Adipocyte (in vitro differentiated cells): Measurements from ENCODE around the gene ATP6V0A1.
A peak's percentile ranks its signal among the peaks of the same experiment; 100 is the strongest.
"Not testable (repeated sequence)": the region's sequence is repeated elsewhere in the genome, so short reads cannot be mapped to it uniquely, and the experiment has no call there.

ENCODE experiments used
- DNase-seq: peaks from one replicate; pipeline ENCODE4 v3.0.0-alpha.2; 2015; ENCODE audit warnings: low read depth
- H3K27me3 ChIP-seq: replicated peaks from 2 replicates; pipeline ENCODE4 v1.7.0; 2013; ENCODE audit warnings: mild to moderate bottlenecking, low read length, moderate library complexity; ENCODE audit not compliant: control insufficient read depth, insufficient read depth
- H3K36me3 ChIP-seq: 2 replicates; pipeline ENCODE4 v1.7.0; 2013; ENCODE audit warnings: low read length, mild to moderate bottlenecking, moderate library complexity; ENCODE audit not compliant: control insufficient read depth, insufficient read depth, severe bottlenecking
- H3K4me1 ChIP-seq: 2 replicates; pipeline ENCODE4 v1.7.0; 2013; ENCODE audit warnings: mild to moderate bottlenecking, low read length, moderate library complexity; ENCODE audit not compliant: control insufficient read depth, insufficient read depth
- H3K4me3 ChIP-seq: 2 replicates; pipeline ENCODE4 v1.7.0; 2013; ENCODE audit warnings: mild to moderate bottlenecking, low read length, moderate library complexity
- H3K9ac ChIP-seq: 2 replicates; pipeline ENCODE4 v1.7.0; 2013; ENCODE audit warnings: mild to moderate bottlenecking, low read length, moderate library complexity
- H3K9me3 ChIP-seq: 2 replicates; pipeline ENCODE4 v1.7.0; 2013; ENCODE audit warnings: mild to moderate bottlenecking, low read length, moderate library complexity; ENCODE audit not compliant: control insufficient read depth

Gene ATP6V0A1

GRCh38 chr17:42544874-42545283, 86.2 kb downstream of the ATP6V0A1 start:
- DNase-seq = no peak
- Histone ChIP-seq H3K27me3 (no peaks in the 10 kb centered on the region), H3K4me3 (no peak overlapping the region), H3K9me3 (no peaks in the 10 kb centered on the region), H3K36me3 (peaks cover 48% of the 10 kb centered on the region), H3K4me1 (no peaks in the 10 kb centered on the region), H3K9ac (no peak overlapping the region)

- DNase-seq, H3K4me1 ChIP-seq, H3K9ac ChIP-seq, H3K9me3 ChIP-seq, H3K4me3 ChIP-seq, H3K27me3 ChIP-seq: not testable (repeated sequence)
- H3K36me3 ChIP-seq = peaks cover 40% of the 10 kb centered on the region
Measured at GRCh38 chr17:42545755-42546505, 87.3 kb downstream of the ATP6V0A1 start.

GRCh38 chr17:42547001-42547461, 88.4 kb downstream of the ATP6V0A1 start:
- H3K4me3 ChIP-seq = no peak overlapping the region
- H3K36me3 ChIP-seq = peaks cover 32% of the 10 kb centered on the region
- no peaks in the 10 kb centered on the region for H3K27me3 ChIP-seq
- H3K4me1 ChIP-seq = no peaks in the 10 kb centered on the region
- H3K9ac ChIP-seq = no peak overlapping the region
- H3K9me3 ChIP-seq = no peaks in the 10 kb centered on the region
- no peak for DNase-seq

GRCh38 chr17:42547698-42548069, 89.0 kb downstream of the ATP6V0A1 start:
- no peak overlapping the region for H3K4me3 ChIP-seq
- no peak overlapping the region for H3K9ac ChIP-seq
- H3K36me3 ChIP-seq = peaks cover 25% of the 10 kb centered on the region
- H3K27me3 ChIP-seq = no peaks in the 10 kb centered on the region
- no peaks in the 10 kb centered on the region for H3K9me3 ChIP-seq
- no peak for DNase-seq
- peaks cover 3% of the 10 kb centered on the region for H3K4me1 ChIP-seq

- no peak overlapping the region for H3K4me3 ChIP-seq
Measured at GRCh38 chr17:42548070-42548837, 89.6 kb downstream of the ATP6V0A1 start.

GRCh38 chr17:42548993-42549755, 90.5 kb downstream of the ATP6V0A1 start:
- Histone ChIP-seq H3K27me3 (no peaks in the 10 kb centered on the region), H3K36me3 (peaks cover 11% of the 10 kb centered on the region), H3K9ac (no peak overlapping the region), H3K4me3 (no peak overlapping the region), H3K4me1 (peaks cover 12% of the 10 kb centered on the region), H3K9me3 (no peaks in the 10 kb centered on the region)
- no peak for DNase-seq

More at GRCh38 chr17:42548070-42548837, 89.6 kb downstream of the ATP6V0A1 start:
- H3K36me3 ChIP-seq = peaks cover 20% of the 10 kb centered on the region
- H3K4me1 ChIP-seq = peaks cover 4% of the 10 kb centered on the region
- H3K9ac ChIP-seq = no peak overlapping the region
- no peaks in the 10 kb centered on the region for H3K27me3 ChIP-seq
- H3K9me3 ChIP-seq = no peaks in the 10 kb centered on the region
- no peak for DNase-seq

GRCh38 chr17:42552736-42553135, 94.1 kb downstream of the ATP6V0A1 start, which contains the start of gene HSD17B1:
Gene HSD17B1, plus strand, starts transcription at chr17:42552923. Its CDS starts 11 bp downstream, at chr17:42552934.
- not testable (repeated sequence) for H3K9me3 ChIP-seq, H3K27me3 ChIP-seq, DNase-seq, H3K36me3 ChIP-seq
- Histone ChIP-seq H3K4me3 (peak within 1 kb of the TSS; percentile 88), H3K9ac (peak within 1 kb of the TSS; percentile 90), H3K4me1 (peaks cover 16% of the 10 kb centered on the region)

- Histone ChIP-seq H3K4me3 (peak overlapping the region; percentile 88), H3K9me3 (no peaks in the 10 kb centered on the region), H3K9ac (peak overlapping the region; percentile 90), H3K36me3 (no peaks in the 10 kb centered on the region), H3K4me1 (peaks cover 16% of the 10 kb centered on the region), H3K27me3 (no peaks in the 10 kb centered on the region)
- DNase-seq = no peak
Measured at GRCh38 chr17:42553161-42553818, 94.6 kb downstream of the ATP6V0A1 start.

GRCh38 chr17:42553866-42554249, 95.2 kb downstream of the ATP6V0A1 start:
- peaks cover 16% of the 10 kb centered on the region for H3K4me1 ChIP-seq
- H3K36me3 ChIP-seq = no peaks in the 10 kb centered on the region
- peak overlapping the region; percentile 90 for H3K9ac ChIP-seq
- no peaks in the 10 kb centered on the region for H3K27me3 ChIP-seq
- H3K9me3 ChIP-seq = no peaks in the 10 kb centered on the region
- peak overlapping the region; percentile 88 for H3K4me3 ChIP-seq
- no peak for DNase-seq

- Histone ChIP-seq H3K4me1 (peaks cover 16% of the 10 kb centered on the region), H3K36me3 (no peaks in the 10 kb centered on the region), H3K4me3 (peak overlapping the region; percentile 88), H3K27me3 (no peaks in the 10 kb centered on the region), H3K9me3 (no peaks in the 10 kb centered on the region), H3K9ac (peak overlapping the region; percentile 90)
- peak; percentile 91 for DNase-seq
Measured at GRCh38 chr17:42554250-42555121, 95.8 kb downstream of the ATP6V0A1 start.
